NCI-H446 (cell line): ENCODE data around the gene TTLL9.
"Not testable (repeated sequence)": the region's sequence is repeated elsewhere in the genome, so short reads cannot be mapped to it uniquely, and the experiment has no call there.

Source experiments
- DNase-seq, 2 experiments: peaks; one replicate each; lab custom pipeline; 2025; lab: John Stamatoyannopoulos, UW

Gene TTLL9

DNA sequence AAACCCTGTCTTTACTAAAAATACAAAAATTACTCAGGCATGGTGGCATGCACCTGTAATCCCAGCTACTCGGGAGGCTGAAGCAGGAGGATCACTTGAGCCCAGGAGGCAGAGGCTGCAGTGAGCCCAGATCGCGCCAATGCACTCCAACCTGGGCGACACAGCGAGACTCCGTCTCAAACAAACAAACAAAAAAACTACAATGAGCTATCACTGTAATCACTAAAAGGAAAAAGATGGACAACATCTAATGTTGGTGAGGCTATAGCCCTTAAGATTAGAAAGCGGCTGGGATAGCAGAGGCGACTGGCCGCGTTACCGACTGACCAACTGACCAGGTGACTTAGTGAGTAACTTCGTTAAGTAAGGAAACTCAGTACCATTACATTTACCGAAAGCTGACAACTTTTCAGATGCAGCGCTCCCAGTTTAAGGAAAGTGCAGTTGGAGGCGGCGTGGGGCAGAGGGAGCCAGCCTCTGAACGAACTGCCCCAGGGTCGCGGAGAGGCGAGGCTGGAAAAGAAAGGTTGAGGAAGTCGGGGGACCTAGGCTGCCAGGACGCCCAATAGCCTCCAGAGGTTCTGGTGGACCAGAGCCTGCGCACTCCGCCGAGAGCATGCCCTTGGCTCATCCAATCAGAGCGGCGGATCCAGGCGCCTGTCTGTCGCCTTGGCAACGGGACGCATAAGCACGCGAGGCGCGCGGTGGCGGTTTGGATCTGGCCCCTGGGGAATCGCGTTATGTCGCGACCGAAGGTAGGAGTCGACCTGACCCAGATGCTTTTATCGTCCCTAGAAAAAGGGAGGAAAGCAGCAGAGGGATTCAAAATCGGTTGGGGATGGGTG is 8.9 kb downstream of the TTLL9 start:
- peak; percentile 88 to 92 for DNase-seq

DNA sequence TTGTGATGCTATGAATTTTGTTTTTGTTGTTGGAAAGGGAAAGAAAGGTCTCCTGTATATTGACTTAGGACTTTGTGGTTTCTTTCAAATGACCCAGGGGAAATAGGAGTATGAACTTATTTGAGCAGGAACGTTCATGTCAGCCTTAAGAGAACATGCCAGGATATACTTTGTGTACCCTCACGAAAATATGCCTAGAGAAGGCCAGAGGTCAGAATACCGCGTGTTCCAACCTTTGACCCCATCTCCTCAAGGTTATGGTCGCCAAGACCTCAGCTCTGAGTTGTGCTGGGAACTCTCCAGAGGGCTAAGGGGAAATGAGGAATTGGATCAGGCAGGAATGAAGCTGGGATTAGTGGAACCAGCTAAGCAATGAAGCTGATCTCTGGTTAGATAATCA is 11.5 kb downstream of the TTLL9 start:
- no peak for DNase-seq

DNA sequence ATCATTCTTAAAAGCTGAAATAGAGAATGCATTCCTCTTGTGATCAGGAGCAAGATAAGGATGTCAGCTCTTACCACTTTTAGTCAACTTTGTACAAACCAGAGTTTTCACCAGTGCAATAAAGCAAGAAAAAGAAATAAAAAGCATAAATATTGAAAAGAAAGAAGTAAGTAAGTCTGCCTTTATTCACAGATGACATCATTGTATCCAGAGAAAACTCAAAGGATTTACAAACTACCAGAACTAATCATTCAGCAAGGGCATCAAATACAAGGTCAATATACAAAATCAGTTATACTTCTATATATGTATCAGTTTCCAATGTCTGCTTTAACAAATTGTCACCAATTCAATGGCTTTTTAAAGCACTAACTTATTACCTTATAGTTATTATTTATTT is 13.4 kb downstream of the TTLL9 start:
- no peak for DNase-seq

DNA sequence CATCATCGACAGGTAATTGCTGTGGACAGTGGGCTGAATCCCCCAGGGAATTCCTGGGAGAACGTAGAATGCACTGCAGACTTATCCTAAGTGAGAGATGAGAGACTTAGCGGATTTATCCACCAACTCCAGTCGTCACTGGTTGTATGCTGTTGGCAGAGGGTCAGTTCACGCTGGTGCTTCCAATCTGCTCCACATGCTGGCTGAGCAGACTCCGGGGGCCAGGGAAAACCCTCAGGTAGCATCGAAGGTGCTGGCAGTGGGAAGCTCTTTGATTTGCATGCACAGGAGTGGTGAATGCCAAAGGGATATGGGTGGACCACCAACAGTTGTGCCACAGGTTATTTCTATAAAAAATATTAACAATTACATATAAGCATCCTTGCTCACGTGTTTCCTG is 20.2 kb downstream of the TTLL9 start:
- DNase-seq = no peak

DNA sequence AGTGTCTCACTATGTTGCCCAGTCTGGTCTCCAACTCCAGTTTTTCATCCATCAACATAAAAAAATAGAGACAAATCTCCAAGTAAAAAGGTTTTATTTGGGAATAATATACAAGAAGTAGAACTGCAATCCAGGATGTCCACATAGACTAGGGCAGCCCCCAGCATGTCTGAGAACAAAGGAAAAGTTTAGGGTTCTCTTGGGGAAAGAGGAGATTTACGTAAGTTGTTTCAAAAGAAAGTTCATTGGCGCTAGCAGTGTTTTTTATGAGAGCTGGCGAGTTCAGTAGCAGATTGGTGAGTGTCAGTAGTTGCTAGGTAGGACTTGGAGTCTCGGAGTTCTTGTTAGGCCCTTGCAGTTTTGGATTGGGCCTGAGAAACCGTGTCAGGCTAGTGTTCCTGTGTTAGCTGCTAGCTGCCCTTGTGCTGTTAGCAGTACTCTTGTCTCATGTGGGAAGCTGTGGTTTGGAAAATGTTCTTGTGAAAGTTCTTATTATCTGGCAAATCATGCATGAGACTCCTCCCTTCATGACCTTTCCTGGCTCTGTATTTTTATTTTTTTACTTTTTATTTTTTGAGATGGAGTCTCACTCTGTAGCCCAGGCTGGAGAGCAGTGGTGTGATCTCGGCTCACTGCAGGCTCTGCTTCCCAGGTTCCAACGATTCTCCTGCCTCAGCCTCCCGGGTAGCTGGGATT is 24.7 kb downstream of the TTLL9 start:
- DNase-seq = peak in 1 of 2 experiments; percentile 5

DNA sequence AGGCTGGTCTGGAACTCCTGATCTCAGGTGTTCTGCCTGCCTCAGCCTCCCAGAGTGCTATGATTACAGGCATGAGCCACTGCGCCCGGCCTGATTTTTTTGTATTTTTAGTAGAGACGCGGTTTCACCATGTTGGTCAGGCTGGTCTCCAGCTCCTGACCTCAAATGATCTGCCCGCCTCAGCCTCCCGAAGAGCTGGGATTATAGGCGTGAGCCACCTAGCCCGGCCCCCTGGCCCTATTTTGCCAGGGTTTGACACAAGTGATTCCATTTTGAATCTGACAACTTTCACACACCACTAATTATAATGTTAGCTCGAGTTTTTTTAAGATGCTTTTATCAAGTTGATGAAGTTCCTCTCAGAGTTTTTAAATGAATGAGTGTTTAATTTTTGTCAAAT is 25.6 kb downstream of the TTLL9 start:
- no peak for DNase-seq

DNA sequence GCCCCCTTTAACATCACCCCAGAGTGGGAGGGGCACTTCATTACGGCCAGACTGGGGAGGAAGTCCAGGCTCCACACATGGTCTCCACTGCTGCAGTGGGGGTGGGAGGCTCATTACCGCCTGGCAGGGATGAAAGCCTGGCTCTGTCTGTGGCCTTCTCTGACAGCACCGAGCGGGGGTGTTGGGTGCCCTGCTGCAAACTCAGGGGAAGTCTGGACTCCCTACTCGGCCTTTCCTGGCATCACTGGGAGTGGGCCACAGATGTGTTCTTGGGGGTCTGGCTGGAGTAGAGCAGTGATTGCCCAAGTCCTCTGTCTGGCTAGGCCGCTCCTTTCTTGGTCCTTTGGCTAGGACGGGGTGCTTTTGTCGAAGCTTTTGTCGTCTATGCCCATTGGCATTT is 27.1 kb downstream of the TTLL9 start:
- no peak for DNase-seq

DNA sequence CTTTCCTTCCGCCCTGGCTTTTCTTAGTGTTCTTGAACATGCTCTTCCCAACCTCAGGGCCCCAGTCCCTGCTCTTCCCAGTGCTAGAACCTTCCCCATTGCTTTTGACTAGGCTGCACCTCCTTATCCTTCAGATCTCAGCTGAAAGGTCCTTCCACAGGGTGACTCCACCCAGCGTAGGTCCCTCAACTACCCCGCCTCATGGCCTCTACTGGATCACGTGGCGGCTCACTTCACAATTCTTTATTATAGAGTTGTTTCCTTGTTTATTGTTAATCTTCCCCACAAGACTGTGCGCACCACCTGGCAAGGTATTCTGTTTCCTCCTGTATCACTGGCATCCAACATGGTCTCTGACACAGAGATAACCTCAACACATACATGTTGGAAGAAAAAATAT is 31.2 kb downstream of the TTLL9 start:
- DNase-seq = no peak

DNA sequence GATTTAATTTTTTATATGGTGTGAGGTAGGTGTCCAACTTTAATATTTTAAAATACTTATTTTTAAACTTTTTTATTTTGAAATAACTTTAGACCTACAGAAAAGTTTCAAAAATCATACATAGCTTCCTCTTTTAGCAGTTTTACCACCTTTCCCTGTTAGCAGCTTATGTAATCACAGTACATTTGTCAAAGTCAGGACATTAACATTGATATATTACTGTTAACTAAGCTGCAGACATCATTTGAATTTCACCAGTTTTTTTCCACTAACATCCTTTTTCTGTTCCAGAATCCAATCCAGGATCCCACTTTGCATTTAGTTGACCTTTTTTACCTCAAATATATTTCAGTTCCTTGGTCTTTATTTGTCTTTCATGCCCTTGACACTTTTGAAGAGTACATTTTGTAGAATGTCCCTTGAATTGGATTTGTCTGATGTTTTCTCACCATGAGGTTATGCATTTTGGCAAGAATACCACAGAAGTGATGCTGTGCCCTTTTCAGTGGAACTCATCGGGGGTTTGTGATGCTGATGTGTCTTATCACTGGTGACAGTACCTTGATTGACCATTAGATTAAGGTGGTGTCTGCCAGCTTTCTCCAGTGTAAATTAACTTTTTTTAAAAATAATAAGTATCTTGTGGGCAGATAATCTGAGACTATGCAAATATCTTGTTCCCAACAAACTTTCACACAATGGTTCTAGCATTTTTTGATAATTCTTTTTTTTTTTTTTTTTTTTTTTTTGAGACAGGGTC is 33.4 kb downstream of the TTLL9 start:
- DNase-seq = no peak

DNA sequence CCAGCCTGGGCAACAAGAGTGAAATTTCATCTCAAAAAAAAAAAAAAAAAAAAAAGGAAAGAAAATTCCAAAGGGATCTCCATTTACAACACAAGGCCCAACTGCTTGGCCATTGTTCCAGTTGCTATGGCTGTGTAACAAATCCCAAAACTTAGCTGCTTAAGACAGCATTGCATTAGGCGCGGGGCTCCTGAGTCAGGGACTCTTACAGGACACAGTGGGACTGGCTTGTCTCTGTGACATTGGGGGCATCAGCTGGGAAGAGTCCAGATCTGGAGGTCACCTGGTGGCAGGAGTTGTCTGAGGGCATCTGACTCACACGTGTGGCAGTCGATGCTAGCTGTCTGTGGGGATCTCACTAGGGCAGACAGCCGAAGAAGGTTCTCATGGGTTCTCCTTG is 35.6 kb downstream of the TTLL9 start:
- no peak for DNase-seq

DNA sequence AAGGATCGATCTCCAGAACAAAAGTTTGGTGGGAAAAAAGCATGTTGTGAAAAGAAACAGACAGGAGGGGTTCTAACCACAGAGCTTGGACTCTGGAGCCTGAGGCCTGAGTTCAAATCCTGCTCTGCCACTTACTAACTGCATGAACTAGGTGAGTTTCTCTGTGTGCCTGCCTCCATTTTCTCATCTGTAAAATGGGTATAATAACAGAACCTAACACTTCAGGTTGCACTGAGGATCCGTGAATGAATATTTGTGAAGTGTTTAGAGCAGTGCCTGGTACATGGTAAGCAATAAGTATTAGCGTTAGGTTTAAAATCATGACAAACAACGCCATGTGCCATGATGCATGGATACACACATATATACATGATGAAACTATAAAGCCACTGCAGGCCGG is 36.6 kb downstream of the TTLL9 start:
- DNase-seq = no peak

DNA sequence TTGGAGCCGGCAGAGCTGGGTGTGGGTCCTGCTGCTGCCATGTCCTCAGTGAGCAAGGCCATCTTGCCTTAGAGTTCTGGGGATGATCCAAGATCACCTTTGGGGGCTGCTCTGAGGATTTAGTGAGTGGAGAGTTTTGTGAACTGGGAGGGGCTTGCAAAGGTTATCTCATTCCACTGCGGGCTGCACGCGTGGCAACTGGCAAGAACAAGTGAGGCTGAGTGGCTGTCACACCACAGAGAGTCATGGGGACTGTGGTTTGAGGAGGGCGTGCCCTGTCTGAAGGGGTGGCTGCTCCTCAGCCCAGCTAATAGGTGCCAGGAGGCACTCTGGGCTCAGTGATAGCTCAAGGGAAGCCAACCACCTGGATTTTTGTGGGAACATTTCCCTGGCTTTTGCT is 37.6 kb downstream of the TTLL9 start:
- no peak for DNase-seq

DNA sequence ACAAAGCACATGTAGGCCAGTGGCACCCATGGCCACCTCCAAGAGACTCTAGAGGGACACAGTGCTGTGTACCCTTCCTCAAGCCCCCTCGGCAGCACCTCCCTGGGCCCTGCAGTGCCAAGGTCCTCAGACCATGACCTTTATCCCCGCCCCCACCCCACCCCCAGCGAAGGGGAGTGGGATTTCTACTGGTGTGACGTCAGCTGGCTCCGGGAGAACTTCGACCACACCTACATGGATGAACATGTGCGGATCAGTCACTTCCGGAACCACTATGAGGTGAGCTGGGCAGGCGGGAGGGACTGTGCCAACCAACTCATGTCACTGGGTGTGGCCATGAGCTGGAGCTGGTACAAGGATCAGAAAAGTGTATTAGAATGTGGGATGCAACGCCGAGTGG is 38.0 kb downstream of the TTLL9 start:
- no peak for DNase-seq

DNA sequence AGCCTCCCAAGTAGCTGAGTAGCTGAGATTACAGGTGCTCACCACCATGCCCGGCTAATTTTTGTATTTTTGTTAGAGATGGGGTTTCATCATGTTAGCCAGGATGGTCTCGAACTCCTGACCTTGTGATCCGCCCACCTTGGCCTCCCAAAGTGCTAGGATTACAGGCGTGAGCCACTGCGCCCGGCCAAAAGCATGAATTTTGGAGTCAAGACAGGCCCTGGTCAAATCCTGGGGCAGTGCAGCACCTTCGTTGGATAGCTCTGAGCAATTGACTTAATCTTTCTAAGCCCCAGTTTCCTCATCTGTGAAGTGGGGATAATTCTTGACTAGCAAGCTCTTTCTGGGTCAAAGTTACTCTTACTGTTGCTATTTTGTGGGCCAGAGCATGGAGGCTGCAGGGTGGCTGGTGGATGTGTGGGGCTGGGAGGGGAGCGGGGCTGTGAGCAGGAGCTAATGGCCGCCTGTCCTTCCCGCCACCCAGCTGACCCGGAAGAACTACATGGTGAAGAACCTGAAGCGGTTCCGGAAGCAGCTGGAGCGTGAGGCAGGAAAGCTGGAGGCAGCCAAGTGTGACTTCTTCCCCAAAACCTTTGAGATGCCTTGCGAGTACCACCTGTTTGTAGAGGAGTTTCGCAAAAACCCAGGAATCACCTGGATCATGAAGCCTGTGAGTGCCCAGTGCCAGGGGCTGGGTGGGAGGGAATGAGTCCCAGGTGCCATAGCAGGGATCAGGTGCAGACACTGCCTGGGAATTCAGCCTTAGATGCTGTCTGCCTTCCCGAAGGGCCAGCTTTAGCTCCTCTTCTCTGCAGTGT is 39.0 kb downstream of the TTLL9 start:
- DNase-seq = no peak

DNA sequence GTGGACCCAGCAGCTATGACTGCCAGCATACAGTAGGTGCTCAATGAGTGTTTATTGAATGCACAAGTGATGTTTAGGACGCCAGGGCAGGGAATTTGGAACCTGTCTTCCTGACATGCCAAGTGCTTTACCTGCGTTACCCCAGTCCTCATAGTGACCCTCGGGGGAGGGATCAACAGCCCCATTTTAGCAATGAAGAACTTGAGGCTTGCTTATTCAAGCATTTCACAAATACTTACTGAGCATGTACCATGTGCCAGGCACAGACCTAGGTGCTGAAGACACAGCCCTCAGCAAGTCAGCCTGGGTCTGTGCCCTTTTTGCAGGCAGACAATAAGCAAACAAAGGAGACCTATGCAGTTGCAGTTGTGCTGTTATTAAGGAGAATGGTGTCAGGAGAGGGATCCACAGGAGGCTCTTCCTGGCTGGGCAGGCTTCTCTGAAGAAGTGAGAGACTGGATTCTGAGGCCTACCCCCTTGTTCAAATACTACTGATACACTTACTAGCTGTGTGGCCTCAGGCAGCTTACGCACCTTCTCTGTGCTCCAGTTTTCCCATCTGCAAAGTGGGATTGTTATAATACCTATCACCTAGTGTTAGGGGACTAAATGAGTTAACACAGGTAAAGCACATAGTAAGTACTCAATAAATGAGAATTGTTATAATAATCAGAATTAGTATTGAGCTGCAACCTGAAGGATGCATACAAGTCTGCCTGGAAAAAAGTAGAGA is 39.8 kb downstream of the TTLL9 start:
- DNase-seq = no peak

DNA sequence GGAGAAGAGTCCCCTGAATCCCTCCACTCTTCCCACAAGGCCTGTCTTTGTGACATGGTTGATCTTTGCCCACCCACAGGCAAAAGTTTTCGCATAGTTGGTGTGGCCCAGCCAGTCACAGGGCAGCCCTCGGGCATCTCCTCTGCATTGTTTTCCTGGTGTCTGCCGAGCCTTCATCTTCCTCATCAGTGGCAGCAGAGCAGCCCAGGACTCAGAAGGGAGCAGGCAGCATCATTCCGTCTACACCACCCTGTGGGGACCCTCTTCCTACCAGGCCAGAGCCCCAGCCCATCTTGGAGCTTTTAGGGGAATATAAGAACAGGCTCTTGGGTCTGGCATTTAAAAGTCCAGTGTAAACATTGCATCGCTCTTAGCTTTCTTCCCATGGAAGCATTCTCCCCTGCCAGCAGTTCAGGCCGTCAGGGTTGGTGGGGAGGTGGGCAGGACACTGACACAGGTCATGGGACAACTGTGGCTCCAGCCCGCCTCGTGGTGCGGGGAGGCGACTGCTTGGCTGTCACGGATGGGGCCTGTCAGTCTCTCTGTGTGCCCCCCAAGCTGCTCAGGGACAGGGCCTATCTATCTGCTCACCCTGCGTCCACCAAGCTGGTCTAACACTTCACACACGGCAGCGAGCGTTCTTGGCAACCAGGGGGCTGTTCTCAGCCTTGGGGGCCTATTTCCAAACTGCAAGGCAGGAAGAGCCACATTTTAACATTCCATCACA is 43.2 kb downstream of the TTLL9 start:
- no peak for DNase-seq

DNA sequence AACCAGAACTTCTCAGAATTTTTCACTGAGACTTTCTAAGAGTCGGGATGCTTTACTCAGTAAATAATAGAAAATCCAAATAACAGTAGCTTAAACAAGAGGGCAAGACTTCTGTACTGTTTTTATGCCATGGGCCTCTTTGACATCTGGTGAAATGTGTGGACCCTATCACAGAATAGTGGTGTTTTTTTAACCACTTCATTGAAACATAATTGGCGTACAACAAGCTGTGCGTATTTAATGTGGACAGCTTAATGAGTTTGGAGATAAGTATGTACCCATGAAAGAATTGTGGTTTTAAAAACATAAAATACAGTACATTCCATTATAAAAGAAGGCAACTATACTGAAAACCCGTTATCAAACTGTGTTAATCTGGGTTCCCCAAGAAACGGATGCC is 43.7 kb downstream of the TTLL9 start:
- no peak for DNase-seq

DNA sequence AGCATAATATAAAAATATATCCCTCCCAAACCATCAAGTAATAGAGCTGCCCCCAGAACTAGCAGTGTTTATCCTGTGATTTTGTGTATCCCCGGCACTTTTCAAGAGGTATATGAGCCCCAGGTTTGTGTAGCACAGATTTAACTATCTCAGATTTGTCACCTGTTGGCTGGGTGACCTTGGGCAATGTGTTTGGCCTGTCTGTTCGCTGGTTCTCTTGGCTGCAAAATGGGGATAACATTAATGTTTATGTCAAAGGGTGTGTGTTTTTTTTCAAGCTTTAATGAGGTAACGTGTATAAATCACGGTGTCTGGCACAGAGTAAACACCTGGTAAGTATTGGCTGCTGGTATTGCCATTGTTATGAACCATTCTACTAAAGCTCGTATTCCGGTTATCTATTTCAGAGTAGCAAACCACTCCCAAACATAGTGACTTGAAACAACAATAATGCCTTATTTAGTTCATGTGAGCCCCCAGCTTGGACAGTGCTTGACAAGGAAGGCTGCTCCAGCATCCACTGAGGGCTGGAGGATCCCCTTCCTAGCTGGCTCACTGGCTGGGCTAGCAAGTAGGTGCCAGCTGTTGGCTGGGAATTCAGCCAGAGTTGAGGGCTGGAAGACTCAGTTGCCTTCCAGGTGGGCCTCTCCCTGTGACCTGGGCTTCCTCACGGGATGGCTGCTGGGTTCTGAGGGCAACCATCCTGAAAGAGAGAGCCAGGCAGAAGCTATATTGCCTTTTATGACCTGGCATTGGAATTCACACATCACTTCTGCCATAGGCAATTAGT is 45.3 kb downstream of the TTLL9 start:
- DNase-seq = no peak

DNA sequence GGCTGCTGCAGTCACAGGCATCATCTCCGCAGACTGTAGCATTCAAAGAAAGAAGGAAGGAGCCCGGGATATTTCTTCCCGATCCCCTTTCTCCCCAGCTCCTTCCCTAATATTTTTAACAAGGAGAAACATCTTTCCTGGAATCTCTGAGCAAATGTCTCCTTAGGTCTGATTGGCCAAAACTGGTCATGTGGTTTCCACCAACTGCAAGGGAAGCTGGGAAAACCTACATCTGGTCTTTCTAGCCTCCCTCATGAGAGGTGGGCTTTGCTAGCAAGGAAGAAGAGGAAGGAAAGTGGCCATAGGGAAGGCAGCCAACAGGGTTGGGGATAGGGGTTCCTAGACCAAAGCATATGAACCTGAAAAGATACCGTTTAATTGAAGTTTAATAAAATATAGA is 46.3 kb downstream of the TTLL9 start:
- no peak for DNase-seq

DNA sequence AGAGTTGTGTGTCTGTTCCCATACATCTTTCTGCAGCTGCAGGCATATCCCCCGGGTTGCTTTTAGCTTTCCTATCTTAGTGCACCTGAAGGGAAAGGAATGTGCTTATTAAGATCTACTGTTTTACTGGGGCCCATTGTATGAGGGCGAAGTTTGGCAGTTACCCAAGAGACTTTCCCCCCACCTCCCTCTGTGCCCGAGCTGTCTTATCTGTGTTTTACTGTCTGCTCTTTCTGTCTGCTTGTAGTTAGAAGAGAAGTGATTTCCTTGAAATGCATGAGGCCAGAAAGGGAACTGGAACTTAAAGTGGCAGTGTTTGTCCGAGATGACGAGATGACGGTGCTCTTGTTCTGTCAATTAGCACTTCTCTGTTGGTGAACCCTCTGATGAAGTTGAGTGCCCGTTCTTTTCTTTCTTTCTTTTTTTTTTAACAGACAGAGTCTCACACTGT is 47.6 kb downstream of the TTLL9 start:
- not testable (repeated sequence) for DNase-seq
